Calu3 (cell line): ENCODE data around the gene KCNAB1. TPM values are rescaled to one million over a fixed set of nuclear protein-coding genes. Genes with fewer than 3 reads are reported as not detected.
A peak's percentile ranks its signal among the peaks of the same experiment; 100 is the strongest.

Experiments
- BruUV-seq: library from RNA; stranded (reverse); fragments of 400-500 nt; replicated peaks from 2 replicates; lab custom pipeline; 2021; lab: Mats Ljungman, UMichigan
- CTCF ChIA-PET: fragments of 300-600 bp; sonication (Branson Sonifier 250); formaldehyde crosslinking; loops from one replicate; lab custom pipeline; 2022; ENCODE audit warnings: antibody characterized with exemption; lab: Charles Lee
- DNase-seq: peaks from one replicate; pipeline ENCODE4 v3.0.0; 2022
- H3K27ac Mint-ChIP-seq: one replicate; pipeline ENCODE4 v1.8.0; 2022; ENCODE audit warnings: mixed read lengths; ENCODE audit not compliant: unreplicated experiment
- H3K27me3 Mint-ChIP-seq: one replicate; pipeline ENCODE4 v1.8.0; 2022; ENCODE audit warnings: mixed read lengths; ENCODE audit not compliant: unreplicated experiment
- H3K36me3 Mint-ChIP-seq: one replicate; pipeline ENCODE4 v1.8.0; 2022; ENCODE audit warnings: mild to moderate bottlenecking, moderate library complexity, mixed read lengths; ENCODE audit not compliant: insufficient read depth, unreplicated experiment
- H3K4me1 Mint-ChIP-seq: one replicate; pipeline ENCODE4 v1.8.0; 2022; ENCODE audit warnings: mild to moderate bottlenecking, low read depth, mixed read lengths; ENCODE audit not compliant: unreplicated experiment
- H3K4me3 Mint-ChIP-seq: one replicate; pipeline ENCODE4 v1.8.0; 2022; ENCODE audit warnings: mild to moderate bottlenecking, low read depth, moderate library complexity, mixed read lengths; ENCODE audit not compliant: unreplicated experiment
- H3K9me3 Mint-ChIP-seq: one replicate; pipeline ENCODE4 v1.8.0; 2022; ENCODE audit warnings: low read depth, mixed read lengths; ENCODE audit not compliant: unreplicated experiment
- CTCF ChIP-seq: fragments of 200-600 bp; IDR thresholded peaks from one replicate; pipeline ENCODE4 v1.8.0; 2022; ENCODE audit warnings: antibody characterized with exemption; ENCODE audit not compliant: unreplicated experiment
- intact Hi-C: fragments of 100-400 bp; cut with micrococcal nuclease; formaldehyde crosslinking; loops from one replicate; pipeline ENCODE4 v1.10.0; 2022; ENCODE audit not compliant: unreplicated experiment
- total RNA-seq: library from RNA; stranded (reverse); gene quantifications from 2 replicates; pipeline ENCODE4 v1.2.3, GENCODE V29; 2022

The KCNAB1 gene
- total RNA-seq, 1 experiment from 2014 or later: 1.6 TPM

- no peaks in the 10 kb centered on the region for H3K9me3 Mint-ChIP-seq
- no peak overlapping the region for H3K27ac Mint-ChIP-seq
- no peaks in the 10 kb centered on the region for H3K36me3 Mint-ChIP-seq
- no peak for DNase-seq
- TF ChIP-seq CTCF: no peak
- no peaks in the 10 kb centered on the region for H3K4me1 Mint-ChIP-seq
- H3K4me3 Mint-ChIP-seq: no peak overlapping the region
- no TSS peak for BruUV-seq
- intact Hi-C loops: no loop called here
- CTCF ChIA-PET: interaction anchor here (1.5 kb wide), 1 partner anchor 12 kb away, joined by 3 read pairs; no protein-coding TSS in a partner anchor
- peaks cover 15% of the 10 kb centered on the region for H3K27me3 Mint-ChIP-seq
Observed at GRCh38 chr3:156575641-156576040, 455.3 kb downstream of the KCNAB1 start.

GRCh38 chr3:156576051-156576450 is 455.7 kb downstream of the KCNAB1 start:
- DNase-seq: no peak
- no peak for TF ChIP-seq CTCF
- no peaks in the 10 kb centered on the region for H3K36me3 Mint-ChIP-seq
- intact Hi-C loops: no loop called here
- H3K27ac Mint-ChIP-seq: no peak overlapping the region
- peaks cover 15% of the 10 kb centered on the region for H3K27me3 Mint-ChIP-seq
- no peaks in the 10 kb centered on the region for H3K9me3 Mint-ChIP-seq
- CTCF ChIA-PET: interaction anchor here (1.5 kb wide), 1 partner anchor 11 kb away, joined by 3 read pairs; no protein-coding TSS in a partner anchor
- no peak overlapping the region for H3K4me3 Mint-ChIP-seq
- BruUV-seq: no TSS peak
- no peaks in the 10 kb centered on the region for H3K4me1 Mint-ChIP-seq

GRCh38 chr3:156576651-156577348 is 456.4 kb downstream of the KCNAB1 start:
- Mint-ChIP-seq H3K4me3 (no peak overlapping the region), H3K27ac (no peak overlapping the region), H3K9me3 (no peaks in the 10 kb centered on the region), H3K4me1 (no peaks in the 10 kb centered on the region), H3K27me3 (peaks cover 15% of the 10 kb centered on the region), H3K36me3 (no peaks in the 10 kb centered on the region)
- no peak for TF ChIP-seq CTCF
- BruUV-seq: no TSS peak
- peak; percentile 31 for DNase-seq
- intact Hi-C loops: no loop called here
- CTCF ChIA-PET: no interaction called here

GRCh38 chr3:156577736-156578135 is 457.4 kb downstream of the KCNAB1 start:
- Mint-ChIP-seq H3K27me3 (peaks cover 15% of the 10 kb centered on the region), H3K27ac (no peak overlapping the region), H3K4me1 (no peaks in the 10 kb centered on the region), H3K36me3 (no peaks in the 10 kb centered on the region), H3K9me3 (no peaks in the 10 kb centered on the region), H3K4me3 (no peak overlapping the region)
- CTCF ChIA-PET: no interaction called here
- no peak for DNase-seq
- TF ChIP-seq CTCF: no peak
- no TSS peak for BruUV-seq
- intact Hi-C loops: no loop called here
